ENCODE results near the gene RIMBP2.

RIMBP2 gene

DNA sequence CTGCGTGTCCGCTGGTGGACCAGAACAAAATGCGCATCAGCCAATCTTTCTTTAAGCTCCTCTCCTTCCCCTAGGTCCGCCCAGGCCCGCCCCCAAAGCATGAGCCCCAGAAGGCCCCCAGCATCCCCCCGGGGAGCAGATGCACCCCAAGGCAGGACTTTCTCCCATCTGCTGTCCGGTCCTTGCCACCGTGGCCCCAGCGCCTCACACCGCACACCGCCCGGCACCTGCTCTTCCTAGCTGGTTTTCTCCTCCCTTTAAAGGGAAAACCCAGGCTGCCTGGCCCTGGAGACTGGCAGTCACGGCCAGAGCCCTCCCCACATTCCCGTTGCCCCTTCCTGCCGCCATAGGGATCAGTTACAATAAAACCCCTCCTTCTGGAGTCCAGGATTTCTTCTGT lies 30.2 kb downstream of the RIMBP2 start:
- H3K4me3 ChIP-seq (ENCODE audit: low read depth in 1 of 2, low read length in 2 of 2), result no peak overlapping the region
- no peak overlapping the region for H2AFZ ChIP-seq (ENCODE audit: low read depth, low read length)
- H3K4me2 ChIP-seq (ENCODE audit: insufficient read depth, low read length), result no peak overlapping the region
- no peaks in the 10 kb centered on the region for H3K9me3 ChIP-seq (ENCODE audit: insufficient read depth, low read length, severe bottlenecking)
- H4K20me1 ChIP-seq (ENCODE audit: insufficient read depth, low read length), result no peaks in the 10 kb centered on the region; the same call in 1 of the 2 replicates
- no peaks in the 10 kb centered on the region for H3K4me1 ChIP-seq (ENCODE audit: insufficient read depth, low read length)
- no peak overlapping the region for H3K27ac ChIP-seq (ENCODE audit: low read length)
- H3K9ac ChIP-seq (ENCODE audit: low read depth, low read length), result no peak overlapping the region
- H3K79me2 ChIP-seq (ENCODE audit: insufficient read depth, low read length), result no peaks in the 10 kb centered on the region
- H3K27me3 ChIP-seq (ENCODE audit: insufficient read depth, low read length, poor library complexity), result no peaks in the 10 kb centered on the region
- TF ChIP-seq, protein P1, sequence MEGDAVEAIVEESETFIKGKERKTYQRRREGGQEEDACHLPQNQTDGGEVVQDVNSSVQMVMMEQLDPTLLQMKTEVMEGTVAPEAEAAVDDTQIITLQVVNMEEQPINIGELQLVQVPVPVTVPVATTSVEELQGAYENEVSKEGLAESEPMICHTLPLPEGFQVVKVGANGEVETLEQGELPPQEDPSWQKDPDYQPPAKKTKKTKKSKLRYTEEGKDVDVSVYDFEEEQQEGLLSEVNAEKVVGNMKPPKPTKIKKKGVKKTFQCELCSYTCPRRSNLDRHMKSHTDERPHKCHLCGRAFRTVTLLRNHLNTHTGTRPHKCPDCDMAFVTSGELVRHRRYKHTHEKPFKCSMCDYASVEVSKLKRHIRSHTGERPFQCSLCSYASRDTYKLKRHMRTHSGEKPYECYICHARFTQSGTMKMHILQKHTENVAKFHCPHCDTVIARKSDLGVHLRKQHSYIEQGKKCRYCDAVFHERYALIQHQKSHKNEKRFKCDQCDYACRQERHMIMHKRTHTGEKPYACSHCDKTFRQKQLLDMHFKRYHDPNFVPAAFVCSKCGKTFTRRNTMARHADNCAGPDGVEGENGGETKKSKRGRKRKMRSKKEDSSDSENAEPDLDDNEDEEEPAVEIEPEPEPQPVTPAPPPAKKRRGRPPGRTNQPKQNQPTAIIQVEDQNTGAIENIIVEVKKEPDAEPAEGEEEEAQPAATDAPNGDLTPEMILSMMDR (IDR thresholded peaks at IDR 0.05; ENCODE audit: borderline replicate concordance, extremely low read depth, low read length, poor library complexity, severe bottlenecking), result no peak
- TF ChIP-seq EZH2 (IDR thresholded peaks at IDR 0.05; ENCODE audit: borderline replicate concordance, low read depth, low read length, severe bottlenecking), result no peak
- DNase-seq, result no peak
- no peak for ATAC-seq (ENCODE audit: insufficient read depth, low read depth)
- no peaks in the 10 kb centered on the region for H3K36me3 ChIP-seq (ENCODE audit: insufficient read depth, low read length)

- Histone ChIP-seq H3K27me3 (ENCODE audit: insufficient read depth, low read length, poor library complexity) (no peaks in the 10 kb centered on the region), H3K4me2 (ENCODE audit: insufficient read depth, low read length) (no peak overlapping the region), H3K9me3 (ENCODE audit: insufficient read depth, low read length, severe bottlenecking) (no peaks in the 10 kb centered on the region), H3K4me1 (ENCODE audit: insufficient read depth, low read length) (no peaks in the 10 kb centered on the region), H4K20me1 (ENCODE audit: insufficient read depth, low read length) (no peaks in the 10 kb centered on the region; the same call in 1 of the 2 replicates), H3K27ac (ENCODE audit: low read length) (no peak overlapping the region), H3K36me3 (ENCODE audit: insufficient read depth, low read length) (no peaks in the 10 kb centered on the region), H2AFZ (ENCODE audit: low read depth, low read length) (no peak overlapping the region), H3K9ac (ENCODE audit: low read depth, low read length) (no peak overlapping the region), H3K4me3 (ENCODE audit: low read depth in 1 of 2, low read length in 2 of 2) (no peak overlapping the region), H3K79me2 (ENCODE audit: insufficient read depth, low read length) (no peaks in the 10 kb centered on the region)
- TF ChIP-seq, protein P1 (IDR thresholded peaks at IDR 0.05; ENCODE audit: borderline replicate concordance, extremely low read depth, low read length, poor library complexity, severe bottlenecking), result no peak
- no peak for TF ChIP-seq EZH2 (IDR thresholded peaks at IDR 0.05; ENCODE audit: borderline replicate concordance, low read depth, low read length, severe bottlenecking)
- ATAC-seq (ENCODE audit: insufficient read depth, low read depth), result no peak
- no peak for DNase-seq
These were observed 30.8 kb downstream of the RIMBP2 start for GRCh38 chr12:130685250-130685787.

- no peak for ATAC-seq (ENCODE audit: insufficient read depth, low read depth)
- Histone ChIP-seq H3K36me3 (ENCODE audit: insufficient read depth, low read length) (no peaks in the 10 kb centered on the region), H3K79me2 (ENCODE audit: insufficient read depth, low read length) (no peaks in the 10 kb centered on the region), H3K4me1 (ENCODE audit: insufficient read depth, low read length) (no peaks in the 10 kb centered on the region), H3K4me3 (ENCODE audit: low read depth in 1 of 2, low read length in 2 of 2) (no peak overlapping the region), H3K9ac (ENCODE audit: low read depth, low read length) (no peak overlapping the region), H4K20me1 (ENCODE audit: insufficient read depth, low read length) (no peaks in the 10 kb centered on the region; the same call in 1 of the 2 replicates), H2AFZ (ENCODE audit: low read depth, low read length) (no peak overlapping the region), H3K27ac (ENCODE audit: low read length) (no peak overlapping the region), H3K9me3 (ENCODE audit: insufficient read depth, low read length, severe bottlenecking) (no peaks in the 10 kb centered on the region), H3K27me3 (ENCODE audit: insufficient read depth, low read length, poor library complexity) (no peaks in the 10 kb centered on the region), H3K4me2 (ENCODE audit: insufficient read depth, low read length) (no peak overlapping the region)
- TF ChIP-seq, protein P1 (IDR thresholded peaks at IDR 0.05; ENCODE audit: borderline replicate concordance, extremely low read depth, low read length, poor library complexity, severe bottlenecking), result no peak
- TF ChIP-seq EZH2 (IDR thresholded peaks at IDR 0.05; ENCODE audit: borderline replicate concordance, low read depth, low read length, severe bottlenecking), result no peak
- no peak for DNase-seq
These were observed 32.3 kb downstream of the RIMBP2 start for GRCh38 chr12:130683811-130684210.
